ENCODE results near the gene TTC34.
"Not testable (repeated sequence)": the region's sequence is repeated elsewhere in the genome, so short reads cannot be mapped to it uniquely, and the experiment has no call there.

GRCh38 chr1:2676726-2677125 is 124.8 kb downstream of the TTC34 start:
- TF ChIP-seq CTCF (IDR thresholded peaks at IDR 0.05; ENCODE audit: insufficient read depth, low read length, poor library complexity, severe bottlenecking); EZH2phosphoT487 (conservative IDR thresholded peaks at IDR 0.05; ENCODE audit: low read length): not testable (repeated sequence)

All from SU-DHL-6 (cell line).